HCT116 (cell line): ENCODE data around the gene KLHL3. TPM values are rescaled to one million over a fixed set of nuclear protein-coding genes. Genes with fewer than 3 reads are reported as not detected.

Source experiments
- ATAC-seq: fragments of 200-7000 bp; cut with Tn5 transposase; 2 replicates; pipeline ENCODE4 v1.9.1; 2020; ENCODE audit warnings: mild to moderate bottlenecking, moderate library complexity
- BruUV-seq: library from RNA; stranded (reverse); fragments of 400-500 nt; replicated peaks from 2 replicates; lab custom pipeline; 2021; lab: Mats Ljungman, UMichigan
- CTCF ChIA-PET: fragments of 300-600 bp; sonication (Branson Sonifier 250); formaldehyde crosslinking; loops from one replicate; lab custom pipeline; 2021; ENCODE audit warnings: antibody characterized with exemption; lab: Charles Lee
- POLR2A ChIA-PET: fragments of 300-600, 350-600 bp; sonication (Branson Sonifier 250); formaldehyde crosslinking; loops from one replicate; lab custom pipeline; 2021; ENCODE audit warnings: antibody characterized with exemption; lab: Charles Lee
- RAD21 ChIA-PET, 2 experiments: fragments of 300-600 bp; sonication (Branson Sonifier 250); formaldehyde crosslinking; loops; one replicate each; lab custom pipeline; 2023; ENCODE audit warnings: low total read pairs in 2 of 2; ENCODE audit not compliant: uncharacterized antibody in 2 of 2, unreplicated experiment in 2 of 2, low non-redundant PET in 1 of 2; lab: Charles Lee
- DNase-seq: peaks from one replicate; pipeline ENCODE4 v3.0.0-alpha.2; 2010; ENCODE audit warnings: low read depth, low spot score
- H2AFZ ChIP-seq: fragments of 200-600 bp; shearing (Covaris generic), sonication (generic); 2 replicates; pipeline ENCODE4 v1.6.1; 2017; ENCODE audit warnings: low read depth, mixed run types, mixed read lengths, antibody characterized with exemption, low read length; ENCODE audit not compliant: poor library complexity, severe bottlenecking
- H3K27ac ChIP-seq: 2 replicates; pipeline ENCODE4 v1.5.1; 2012; ENCODE audit warnings: low read depth, low read length
- H3K27me3 ChIP-seq: fragments of 200-600 bp; sonication (generic); 2 replicates; pipeline ENCODE4 v1.6.1; 2016; ENCODE audit warnings: mixed run types, low read length, mixed read lengths; ENCODE audit not compliant: insufficient read depth
- H3K36me3 ChIP-seq, 2 experiments: fragments of 200-500 bp in 1 of 2; fragments of 200-600 bp in 1 of 2; sonication (Bioruptor generic) in 1 of 2; sonication (generic) in 1 of 2; 2 replicates each; pipeline versions ENCODE4 v1.5.1 to v1.6.1; 2014 to 2016; ENCODE audit warnings: low read length in 2 of 2, inconsistent platforms in 1 of 2, mixed read lengths in 1 of 2, mixed run types in 1 of 2; ENCODE audit not compliant: insufficient read depth in 2 of 2, control insufficient read depth in 1 of 2
- H3K4me1 ChIP-seq, 2 experiments: fragments of 200-600 bp in 1 of 2; sonication (generic) in 1 of 2; 2 replicates each; pipeline versions ENCODE4 v1.5.1 to v1.6.1; 2012 to 2017; ENCODE audit warnings: low read length in 2 of 2, inconsistent platforms in 1 of 2, mild to moderate bottlenecking in 1 of 2, mixed read lengths in 1 of 2, mixed run types in 1 of 2, moderate library complexity in 1 of 2; ENCODE audit not compliant: insufficient read depth in 2 of 2, control insufficient read depth in 1 of 2
- H3K4me2 ChIP-seq: fragments of 200-600 bp; sonication (generic); 2 replicates; pipeline ENCODE4 v1.6.1; 2017; ENCODE audit warnings: mixed run types, low read length, mixed read lengths
- H3K4me3 ChIP-seq, 2 experiments: fragments of 200-600 bp in 1 of 2; sonication (generic) in 1 of 2; replicated peaks in 1 of 2; 2 replicates each; pipeline ENCODE4 v1.5.1; 2011 to 2016; ENCODE audit warnings: low read length in 2 of 2, control low read depth in 1 of 2, low read depth in 1 of 2, mild to moderate bottlenecking in 1 of 2, mixed read lengths in 1 of 2, mixed run types in 1 of 2
- H3K79me2 ChIP-seq: fragments of 200-600 bp; sonication (generic); 2 replicates; pipeline ENCODE4 v1.6.1; 2017; ENCODE audit warnings: mild to moderate bottlenecking, mixed run types, low read length, moderate library complexity, mixed read lengths; ENCODE audit not compliant: insufficient read depth
- H3K9ac ChIP-seq: fragments of 200-600 bp; sonication (generic); 2 replicates; pipeline ENCODE4 v1.6.1; 2016; ENCODE audit warnings: low read length, mixed read lengths
- H3K9me2 ChIP-seq: fragments of 200-600 bp; sonication (generic), shearing (Covaris generic); 2 replicates; pipeline ENCODE4 v1.6.1; 2017; ENCODE audit warnings: mixed run types, mild to moderate bottlenecking, moderate library complexity; ENCODE audit not compliant: insufficient read depth
- H3K9me3 ChIP-seq, 2 experiments: fragments of 200-500 bp in 1 of 2; fragments of 200-600 bp in 1 of 2; sonication (Bioruptor generic) in 1 of 2; sonication (generic) in 1 of 2; 2 replicates each; pipeline ENCODE4 v1.6.1; 2014 to 2017; ENCODE audit warnings: low read length in 2 of 2, mixed read lengths in 2 of 2, inconsistent platforms in 1 of 2, low read depth in 1 of 2, mild to moderate bottlenecking in 1 of 2, mixed run types in 1 of 2, moderate library complexity in 1 of 2; ENCODE audit not compliant: control insufficient read depth in 1 of 2, insufficient read depth in 1 of 2
- H4K20me1 ChIP-seq: fragments of 200-600 bp; sonication (generic), shearing (Covaris generic); 2 replicates; pipeline ENCODE4 v1.6.1; 2017; ENCODE audit warnings: mixed run types, mild to moderate bottlenecking, moderate library complexity; ENCODE audit not compliant: insufficient read depth
- CEBPB ChIP-seq: IDR thresholded peaks from 2 replicates; pipeline ENCODE4 v1.6.1; 2012; ENCODE audit warnings: low read depth
- EGR1 ChIP-seq: IDR thresholded peaks from 2 replicates; pipeline ENCODE4 v1.6.1; 2012; ENCODE audit warnings: low read depth
- SIN3A ChIP-seq: IDR thresholded peaks from 2 replicates; pipeline ENCODE4 v1.6.1; 2012; ENCODE audit warnings: low read depth
- intact Hi-C: fragments of 100-400 bp; cut with micrococcal nuclease; formaldehyde crosslinking; loops from 2 replicates; pipeline ENCODE4 v1.10.0; 2022
- total RNA-seq: library from RNA; stranded (reverse); gene quantifications from one replicate; pipeline ENCODE4 v1.2.1, GENCODE V29; 2021; ENCODE audit not compliant: unreplicated experiment
- TF ChIP-seq, protein P1 (sequence below): IDR thresholded peaks from 2 replicates; pipeline ENCODE4 v1.6.1; 2011; ENCODE audit warnings: mild to moderate bottlenecking, low read length, moderate library complexity; ENCODE audit not compliant: insufficient replicate concordance; ENCODE audit errors: extremely low read depth
- TF ChIP-seq, protein P2 (sequence below): IDR thresholded peaks from 2 replicates; pipeline ENCODE4 v1.6.1; 2012
- TF ChIP-seq, protein P3 (sequence below): IDR thresholded peaks from 2 replicates; pipeline ENCODE4 v1.6.1; 2012; ENCODE audit warnings: low read depth

The KLHL3 gene
- total RNA-seq, 1 experiment from 2014 or later = not detected

DNA sequence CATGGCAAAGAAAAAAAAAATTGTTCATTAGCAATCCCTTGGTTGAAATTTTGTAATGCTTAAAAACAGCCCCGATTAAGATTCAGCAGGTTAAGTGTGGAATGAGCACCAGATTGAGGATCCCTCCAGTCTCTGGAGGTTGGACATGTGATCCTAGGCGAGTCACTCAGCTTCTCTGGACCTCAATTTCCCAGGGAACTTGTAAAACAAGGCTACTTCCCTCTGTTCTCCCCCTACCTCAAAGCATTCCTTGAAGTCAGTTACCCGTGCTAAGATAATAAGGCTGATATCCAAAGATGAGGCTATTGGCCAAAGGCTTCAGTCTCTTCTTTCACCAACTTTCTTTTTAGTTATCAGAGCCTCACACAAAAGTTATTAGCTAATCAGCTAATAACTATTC is 2.9 kb downstream of the KLHL3 start:
- H4K20me1 ChIP-seq = no peaks in the 10 kb centered on the region
- ChIA-PET RAD21 (no interaction called here), CTCF (interaction anchor here (2.2 kb wide), 1 partner anchor 10 kb away, joined by 7 read pairs; no protein-coding TSS in a partner anchor), POLR2A (interaction anchor here (1.5 kb wide), 1 partner anchor 73 kb away, joined by 3 read pairs; no protein-coding TSS in a partner anchor)
- H3K9ac ChIP-seq = no peak overlapping the region
- no peak for TF ChIP-seq SIN3A
- TF ChIP-seq, protein P1, sequence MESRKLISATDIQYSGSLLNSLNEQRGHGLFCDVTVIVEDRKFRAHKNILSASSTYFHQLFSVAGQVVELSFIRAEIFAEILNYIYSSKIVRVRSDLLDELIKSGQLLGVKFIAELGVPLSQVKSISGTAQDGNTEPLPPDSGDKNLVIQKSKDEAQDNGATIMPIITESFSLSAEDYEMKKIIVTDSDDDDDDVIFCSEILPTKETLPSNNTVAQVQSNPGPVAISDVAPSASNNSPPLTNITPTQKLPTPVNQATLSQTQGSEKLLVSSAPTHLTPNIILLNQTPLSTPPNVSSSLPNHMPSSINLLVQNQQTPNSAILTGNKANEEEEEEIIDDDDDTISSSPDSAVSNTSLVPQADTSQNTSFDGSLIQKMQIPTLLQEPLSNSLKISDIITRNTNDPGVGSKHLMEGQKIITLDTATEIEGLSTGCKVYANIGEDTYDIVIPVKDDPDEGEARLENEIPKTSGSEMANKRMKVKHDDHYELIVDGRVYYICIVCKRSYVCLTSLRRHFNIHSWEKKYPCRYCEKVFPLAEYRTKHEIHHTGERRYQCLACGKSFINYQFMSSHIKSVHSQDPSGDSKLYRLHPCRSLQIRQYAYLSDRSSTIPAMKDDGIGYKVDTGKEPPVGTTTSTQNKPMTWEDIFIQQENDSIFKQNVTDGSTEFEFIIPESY = no peak
- TF ChIP-seq, protein P2, sequence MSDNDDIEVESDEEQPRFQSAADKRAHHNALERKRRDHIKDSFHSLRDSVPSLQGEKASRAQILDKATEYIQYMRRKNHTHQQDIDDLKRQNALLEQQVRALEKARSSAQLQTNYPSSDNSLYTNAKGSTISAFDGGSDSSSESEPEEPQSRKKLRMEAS = no peak
- TF ChIP-seq EGR1 = no peak
- TF ChIP-seq, protein P3, sequence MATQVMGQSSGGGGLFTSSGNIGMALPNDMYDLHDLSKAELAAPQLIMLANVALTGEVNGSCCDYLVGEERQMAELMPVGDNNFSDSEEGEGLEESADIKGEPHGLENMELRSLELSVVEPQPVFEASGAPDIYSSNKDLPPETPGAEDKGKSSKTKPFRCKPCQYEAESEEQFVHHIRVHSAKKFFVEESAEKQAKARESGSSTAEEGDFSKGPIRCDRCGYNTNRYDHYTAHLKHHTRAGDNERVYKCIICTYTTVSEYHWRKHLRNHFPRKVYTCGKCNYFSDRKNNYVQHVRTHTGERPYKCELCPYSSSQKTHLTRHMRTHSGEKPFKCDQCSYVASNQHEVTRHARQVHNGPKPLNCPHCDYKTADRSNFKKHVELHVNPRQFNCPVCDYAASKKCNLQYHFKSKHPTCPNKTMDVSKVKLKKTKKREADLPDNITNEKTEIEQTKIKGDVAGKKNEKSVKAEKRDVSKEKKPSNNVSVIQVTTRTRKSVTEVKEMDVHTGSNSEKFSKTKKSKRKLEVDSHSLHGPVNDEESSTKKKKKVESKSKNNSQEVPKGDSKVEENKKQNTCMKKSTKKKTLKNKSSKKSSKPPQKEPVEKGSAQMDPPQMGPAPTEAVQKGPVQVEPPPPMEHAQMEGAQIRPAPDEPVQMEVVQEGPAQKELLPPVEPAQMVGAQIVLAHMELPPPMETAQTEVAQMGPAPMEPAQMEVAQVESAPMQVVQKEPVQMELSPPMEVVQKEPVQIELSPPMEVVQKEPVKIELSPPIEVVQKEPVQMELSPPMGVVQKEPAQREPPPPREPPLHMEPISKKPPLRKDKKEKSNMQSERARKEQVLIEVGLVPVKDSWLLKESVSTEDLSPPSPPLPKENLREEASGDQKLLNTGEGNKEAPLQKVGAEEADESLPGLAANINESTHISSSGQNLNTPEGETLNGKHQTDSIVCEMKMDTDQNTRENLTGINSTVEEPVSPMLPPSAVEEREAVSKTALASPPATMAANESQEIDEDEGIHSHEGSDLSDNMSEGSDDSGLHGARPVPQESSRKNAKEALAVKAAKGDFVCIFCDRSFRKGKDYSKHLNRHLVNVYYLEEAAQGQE = no peak
- TF ChIP-seq CEBPB = no peak
- no peaks in the 10 kb centered on the region for H3K36me3 ChIP-seq
- no peak overlapping the region for H2AFZ ChIP-seq
- DNase-seq (no peak), ATAC-seq (no peak)
- H3K4me1 ChIP-seq = no peaks in the 10 kb centered on the region
- H3K27me3 ChIP-seq = 0 out of 2 replicates have a peak, but pooled peaks cover 5% of the 10 kb centered on the region
- H3K4me2 ChIP-seq = no peak overlapping the region
- no peaks in the 10 kb centered on the region for H3K9me3 ChIP-seq
- no TSS peak for BruUV-seq
- no peak overlapping the region for H3K27ac ChIP-seq
- H3K79me2 ChIP-seq = no peaks in the 10 kb centered on the region
- H3K4me3 ChIP-seq = no peak overlapping the region
- intact Hi-C loops = no loop called here
- H3K9me2 ChIP-seq = no peaks in the 10 kb centered on the region
